H54 (cell line): ENCODE measurements around the gene RBBP4.
"Not testable (repeated sequence)": the region's sequence is repeated elsewhere in the genome, so short reads cannot be mapped to it uniquely, and the experiment has no call there.

ENCODE experiments used
- DNase-seq: peaks from one replicate; pipeline ENCODE4 v3.0.0; 2011; ENCODE audit warnings: low spot score, mixed read lengths; ENCODE audit not compliant: insufficient read length
- FAIRE-seq: peaks from 3 replicates; lab custom pipeline; 2011; peaks lifted over from hg19 to GRCh38; lab: Jason Lieb, UNC
- POLR2A ChIP-seq: IDR thresholded peaks from 2 replicates; pipeline ENCODE4 v1.6.1; 2011; ENCODE audit warnings: low read depth, mild to moderate bottlenecking, low read length

Gene RBBP4

GRCh38 chr1:32693455-32694174 lies 42.6 kb downstream of the RBBP4 start:
- no peak for TF ChIP-seq POLR2A
- FAIRE-seq: no peak
- DNase-seq: no peak

GRCh38 chr1:32695098-32695904 lies 44.3 kb downstream of the RBBP4 start:
- no peak for DNase-seq
- FAIRE-seq: no peak
- TF ChIP-seq POLR2A: no peak

GRCh38 chr1:32696041-32696440 lies 45.0 kb downstream of the RBBP4 start:
- no peak for TF ChIP-seq POLR2A
- DNase-seq (no peak), FAIRE-seq (no peak)

- not testable (repeated sequence) for FAIRE-seq, DNase-seq
Observed at GRCh38 chr1:32696996-32697395, 46.0 kb downstream of the RBBP4 start.

- DNase-seq (no peak), FAIRE-seq (no peak)
- no peak for TF ChIP-seq POLR2A
Observed at GRCh38 chr1:32701421-32701911, 50.5 kb downstream of the RBBP4 start.

GRCh38 chr1:32701951-32702598 lies 51.1 kb downstream of the RBBP4 start:
- no peak for DNase-seq
- FAIRE-seq: no peak
- TF ChIP-seq POLR2A: no peak

- FAIRE-seq (no peak), DNase-seq (peak; percentile 85)
- TF ChIP-seq POLR2A: peak; percentile 55; the same call in 1 of the 2 replicates
Observed at GRCh38 chr1:32702599-32703478, 51.8 kb downstream of the RBBP4 start, which contains the start of gene SYNC. Gene SYNC, minus strand, starts transcription at chr1:32702770. Its CDS starts 110 bp downstream, at chr1:32702660.

- FAIRE-seq: no peak
- peak; percentile 5; the same call in 1 of the 2 replicates for TF ChIP-seq POLR2A
- peak; percentile 71 for DNase-seq
Observed at GRCh38 chr1:32703479-32704291, 52.7 kb downstream of the RBBP4 start.

GRCh38 chr1:32705516-32705915 lies 54.5 kb downstream of the RBBP4 start:
- no peak for TF ChIP-seq POLR2A
- DNase-seq (no peak), FAIRE-seq (no peak)

GRCh38 chr1:32706491-32706890 lies 55.5 kb downstream of the RBBP4 start:
- TF ChIP-seq POLR2A: no peak
- no peak for FAIRE-seq

GRCh38 chr1:32709075-32709474 lies 58.1 kb downstream of the RBBP4 start:
- FAIRE-seq: no peak
- no peak for DNase-seq
- no peak for TF ChIP-seq POLR2A

More at GRCh38 chr1:32706491-32706890, 55.5 kb downstream of the RBBP4 start:
- DNase-seq: no peak

- TF ChIP-seq POLR2A: no peak
- FAIRE-seq: no peak
- DNase-seq: no peak
Observed at GRCh38 chr1:32709476-32709875, 58.5 kb downstream of the RBBP4 start.

- FAIRE-seq, DNase-seq: not testable (repeated sequence)
Observed at GRCh38 chr1:32711221-32711620, 60.2 kb downstream of the RBBP4 start.
